Measurements from ENCODE around the gene GRIA4.

DNA sequence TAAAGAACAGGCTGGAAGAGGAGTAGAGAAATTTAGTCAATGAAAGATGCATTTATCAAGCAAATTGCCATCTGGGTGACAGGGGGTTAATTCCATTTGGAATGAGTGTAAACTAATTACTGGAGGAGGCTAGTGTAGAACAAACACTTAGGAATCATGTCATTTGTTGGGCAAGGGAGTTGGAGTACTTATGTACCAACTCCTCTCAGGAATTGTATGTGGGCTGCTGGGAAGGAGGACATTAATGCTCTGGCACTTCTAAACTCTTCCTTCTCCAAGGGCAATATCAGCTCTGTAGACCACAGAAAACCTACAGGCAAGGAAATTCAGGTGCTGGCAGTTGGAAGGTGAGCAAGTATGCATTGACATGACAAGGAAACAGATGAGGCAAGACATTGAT lies 271.2 kb downstream of the GRIA4 start:
- TF ChIP-seq, protein P1, sequence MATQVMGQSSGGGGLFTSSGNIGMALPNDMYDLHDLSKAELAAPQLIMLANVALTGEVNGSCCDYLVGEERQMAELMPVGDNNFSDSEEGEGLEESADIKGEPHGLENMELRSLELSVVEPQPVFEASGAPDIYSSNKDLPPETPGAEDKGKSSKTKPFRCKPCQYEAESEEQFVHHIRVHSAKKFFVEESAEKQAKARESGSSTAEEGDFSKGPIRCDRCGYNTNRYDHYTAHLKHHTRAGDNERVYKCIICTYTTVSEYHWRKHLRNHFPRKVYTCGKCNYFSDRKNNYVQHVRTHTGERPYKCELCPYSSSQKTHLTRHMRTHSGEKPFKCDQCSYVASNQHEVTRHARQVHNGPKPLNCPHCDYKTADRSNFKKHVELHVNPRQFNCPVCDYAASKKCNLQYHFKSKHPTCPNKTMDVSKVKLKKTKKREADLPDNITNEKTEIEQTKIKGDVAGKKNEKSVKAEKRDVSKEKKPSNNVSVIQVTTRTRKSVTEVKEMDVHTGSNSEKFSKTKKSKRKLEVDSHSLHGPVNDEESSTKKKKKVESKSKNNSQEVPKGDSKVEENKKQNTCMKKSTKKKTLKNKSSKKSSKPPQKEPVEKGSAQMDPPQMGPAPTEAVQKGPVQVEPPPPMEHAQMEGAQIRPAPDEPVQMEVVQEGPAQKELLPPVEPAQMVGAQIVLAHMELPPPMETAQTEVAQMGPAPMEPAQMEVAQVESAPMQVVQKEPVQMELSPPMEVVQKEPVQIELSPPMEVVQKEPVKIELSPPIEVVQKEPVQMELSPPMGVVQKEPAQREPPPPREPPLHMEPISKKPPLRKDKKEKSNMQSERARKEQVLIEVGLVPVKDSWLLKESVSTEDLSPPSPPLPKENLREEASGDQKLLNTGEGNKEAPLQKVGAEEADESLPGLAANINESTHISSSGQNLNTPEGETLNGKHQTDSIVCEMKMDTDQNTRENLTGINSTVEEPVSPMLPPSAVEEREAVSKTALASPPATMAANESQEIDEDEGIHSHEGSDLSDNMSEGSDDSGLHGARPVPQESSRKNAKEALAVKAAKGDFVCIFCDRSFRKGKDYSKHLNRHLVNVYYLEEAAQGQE (IDR thresholded peaks at IDR 0.05) = no peak
- TF ChIP-seq, protein P2, sequence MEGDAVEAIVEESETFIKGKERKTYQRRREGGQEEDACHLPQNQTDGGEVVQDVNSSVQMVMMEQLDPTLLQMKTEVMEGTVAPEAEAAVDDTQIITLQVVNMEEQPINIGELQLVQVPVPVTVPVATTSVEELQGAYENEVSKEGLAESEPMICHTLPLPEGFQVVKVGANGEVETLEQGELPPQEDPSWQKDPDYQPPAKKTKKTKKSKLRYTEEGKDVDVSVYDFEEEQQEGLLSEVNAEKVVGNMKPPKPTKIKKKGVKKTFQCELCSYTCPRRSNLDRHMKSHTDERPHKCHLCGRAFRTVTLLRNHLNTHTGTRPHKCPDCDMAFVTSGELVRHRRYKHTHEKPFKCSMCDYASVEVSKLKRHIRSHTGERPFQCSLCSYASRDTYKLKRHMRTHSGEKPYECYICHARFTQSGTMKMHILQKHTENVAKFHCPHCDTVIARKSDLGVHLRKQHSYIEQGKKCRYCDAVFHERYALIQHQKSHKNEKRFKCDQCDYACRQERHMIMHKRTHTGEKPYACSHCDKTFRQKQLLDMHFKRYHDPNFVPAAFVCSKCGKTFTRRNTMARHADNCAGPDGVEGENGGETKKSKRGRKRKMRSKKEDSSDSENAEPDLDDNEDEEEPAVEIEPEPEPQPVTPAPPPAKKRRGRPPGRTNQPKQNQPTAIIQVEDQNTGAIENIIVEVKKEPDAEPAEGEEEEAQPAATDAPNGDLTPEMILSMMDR (IDR thresholded peaks at IDR 0.05; ENCODE audit: low read depth, low read length, missing input control) = no peak
- no peak for TF ChIP-seq RAD21 (IDR thresholded peaks at IDR 0.05)
- no peak for TF ChIP-seq HNF4G (IDR thresholded peaks at IDR 0.05)
- TF ChIP-seq GABPA (IDR thresholded peaks at IDR 0.05 in 1 of 2, conservative IDR thresholded peaks at IDR 0.05 in 1 of 2) = no peak
- TF ChIP-seq TAF1 (conservative IDR thresholded peaks at IDR 0.05) = no peak
- TF ChIP-seq YY1 (IDR thresholded peaks at IDR 0.05) = no peak
- TF ChIP-seq, protein P3, sequence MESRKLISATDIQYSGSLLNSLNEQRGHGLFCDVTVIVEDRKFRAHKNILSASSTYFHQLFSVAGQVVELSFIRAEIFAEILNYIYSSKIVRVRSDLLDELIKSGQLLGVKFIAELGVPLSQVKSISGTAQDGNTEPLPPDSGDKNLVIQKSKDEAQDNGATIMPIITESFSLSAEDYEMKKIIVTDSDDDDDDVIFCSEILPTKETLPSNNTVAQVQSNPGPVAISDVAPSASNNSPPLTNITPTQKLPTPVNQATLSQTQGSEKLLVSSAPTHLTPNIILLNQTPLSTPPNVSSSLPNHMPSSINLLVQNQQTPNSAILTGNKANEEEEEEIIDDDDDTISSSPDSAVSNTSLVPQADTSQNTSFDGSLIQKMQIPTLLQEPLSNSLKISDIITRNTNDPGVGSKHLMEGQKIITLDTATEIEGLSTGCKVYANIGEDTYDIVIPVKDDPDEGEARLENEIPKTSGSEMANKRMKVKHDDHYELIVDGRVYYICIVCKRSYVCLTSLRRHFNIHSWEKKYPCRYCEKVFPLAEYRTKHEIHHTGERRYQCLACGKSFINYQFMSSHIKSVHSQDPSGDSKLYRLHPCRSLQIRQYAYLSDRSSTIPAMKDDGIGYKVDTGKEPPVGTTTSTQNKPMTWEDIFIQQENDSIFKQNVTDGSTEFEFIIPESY (IDR thresholded peaks at IDR 0.05) = no peak
- no peak for TF ChIP-seq NR2F2 (IDR thresholded peaks at IDR 0.05)

Data from liver (tissue), 3 donors.